GM03348 (cell line): Measurements from ENCODE around the gene KDM4C.
"Not testable (repeated sequence)": the region's sequence is repeated elsewhere in the genome, so short reads cannot be mapped to it uniquely, and the experiment has no call there.

Source experiments
- DNase-seq: peaks from one replicate; pipeline ENCODE4 v3.0.0; 2012; ENCODE audit warnings: low spot score

Gene KDM4C

GRCh38 chr9:6931913-6932312, 174.1 kb downstream of the KDM4C start:
- DNase-seq: peak; percentile 24

- DNase-seq: no peak
Measured at GRCh38 chr9:6936103-6936502, 178.3 kb downstream of the KDM4C start.

- no peak for DNase-seq
Measured at GRCh38 chr9:6937209-6937608, 179.4 kb downstream of the KDM4C start.

- DNase-seq: peak; percentile 75
Measured at GRCh38 chr9:6938447-6938846, 180.7 kb downstream of the KDM4C start.

- DNase-seq: peak; percentile 12
Measured at GRCh38 chr9:6938873-6939272, 181.1 kb downstream of the KDM4C start.

- DNase-seq: no peak
Measured at GRCh38 chr9:6941501-6941900, 183.7 kb downstream of the KDM4C start.

GRCh38 chr9:6942406-6942805, 184.6 kb downstream of the KDM4C start:
- DNase-seq: no peak

GRCh38 chr9:6943293-6943692, 185.5 kb downstream of the KDM4C start:
- no peak for DNase-seq

GRCh38 chr9:6944093-6944551, 186.3 kb downstream of the KDM4C start:
- DNase-seq: peak; percentile 51

- DNase-seq: no peak
Measured at GRCh38 chr9:6944896-6945295, 187.1 kb downstream of the KDM4C start.

GRCh38 chr9:6945816-6946215, 188.0 kb downstream of the KDM4C start:
- DNase-seq: no peak

GRCh38 chr9:6946583-6947166, 188.9 kb downstream of the KDM4C start:
- no peak for DNase-seq

GRCh38 chr9:6948921-6949320, 191.1 kb downstream of the KDM4C start:
- not testable (repeated sequence) for DNase-seq

GRCh38 chr9:6955251-6955921, 197.6 kb downstream of the KDM4C start:
- no peak for DNase-seq

- no peak for DNase-seq
Measured at GRCh38 chr9:6956879-6957278, 199.1 kb downstream of the KDM4C start.

- no peak for DNase-seq
Measured at GRCh38 chr9:6959270-6960000, 201.7 kb downstream of the KDM4C start.

GRCh38 chr9:6960777-6961176, 203.0 kb downstream of the KDM4C start:
- no peak for DNase-seq

GRCh38 chr9:6961845-6962522, 204.2 kb downstream of the KDM4C start:
- DNase-seq: no peak

- no peak for DNase-seq
Measured at GRCh38 chr9:6965566-6965965, 207.8 kb downstream of the KDM4C start.

- peak; percentile 36 for DNase-seq
Measured at GRCh38 chr9:6968271-6968670, 210.5 kb downstream of the KDM4C start.

GRCh38 chr9:6969805-6970204, 212.0 kb downstream of the KDM4C start:
- no peak for DNase-seq

- no peak for DNase-seq
Measured at GRCh38 chr9:6973089-6973488, 215.3 kb downstream of the KDM4C start.

GRCh38 chr9:6973762-6974161, 216.0 kb downstream of the KDM4C start:
- DNase-seq: no peak
